ENCODE results near the gene ARAP1.

The ARAP1 gene

DNA sequence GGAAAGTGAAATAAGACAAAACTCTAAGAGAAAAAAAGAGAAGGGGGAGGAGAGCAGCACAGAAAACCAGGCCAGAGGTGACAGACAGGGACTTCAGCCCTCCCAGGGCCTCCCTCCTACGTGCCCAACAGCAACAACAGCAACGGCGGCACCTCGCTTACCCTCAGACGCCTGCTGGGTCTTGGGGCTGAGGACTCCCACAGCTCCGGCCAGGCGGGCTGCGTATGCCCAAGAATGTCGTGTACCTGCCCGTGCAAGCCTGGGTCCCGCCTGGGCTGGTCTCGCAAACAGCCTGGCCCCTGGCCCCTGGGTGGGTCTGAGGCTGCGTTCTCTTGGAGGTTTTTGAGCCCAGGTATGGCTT, 30.5 kb downstream of the ARAP1 start:
- DNase-seq = peak; percentile 16 to 25

GRCh38 chr11:72721276-72721675, 30.9 kb downstream of the ARAP1 start:
- no peak for DNase-seq

GRCh38 chr11:72720784-72721183, 31.4 kb downstream of the ARAP1 start:
- DNase-seq = no peak

- no peak for DNase-seq
Measured at GRCh38 chr11:72720047-72720446, 32.2 kb downstream of the ARAP1 start.

GRCh38 chr11:72719551-72719950, 32.7 kb downstream of the ARAP1 start:
- DNase-seq = no peak

DNA sequence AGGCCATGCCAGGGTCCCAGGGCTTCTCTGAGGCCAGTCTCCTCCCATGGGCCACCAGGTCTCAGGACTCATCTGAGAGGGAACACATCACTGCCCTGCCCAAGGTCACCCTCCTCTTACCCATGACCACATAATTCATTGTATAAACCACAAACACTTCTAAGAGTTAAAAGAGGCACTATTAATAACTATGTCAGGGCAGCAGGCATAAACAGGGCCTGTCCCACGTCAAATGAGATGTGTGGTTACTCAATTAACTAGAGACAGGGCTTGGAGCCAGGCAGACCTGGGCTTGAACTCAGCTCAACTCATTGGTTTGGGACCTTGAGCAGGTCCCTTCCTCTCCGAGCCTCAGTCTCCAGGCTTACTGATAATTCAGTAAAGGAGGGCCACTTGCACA, 33.1 kb downstream of the ARAP1 start:
- DNase-seq = no peak

GRCh38 chr11:72718101-72718501, 34.1 kb downstream of the ARAP1 start:
- no peak for DNase-seq

GRCh38 chr11:72716788-72717435, 35.3 kb downstream of the ARAP1 start:
- no peak for DNase-seq

GRCh38 chr11:72716290-72716689, 35.9 kb downstream of the ARAP1 start:
- no peak for DNase-seq

DNA sequence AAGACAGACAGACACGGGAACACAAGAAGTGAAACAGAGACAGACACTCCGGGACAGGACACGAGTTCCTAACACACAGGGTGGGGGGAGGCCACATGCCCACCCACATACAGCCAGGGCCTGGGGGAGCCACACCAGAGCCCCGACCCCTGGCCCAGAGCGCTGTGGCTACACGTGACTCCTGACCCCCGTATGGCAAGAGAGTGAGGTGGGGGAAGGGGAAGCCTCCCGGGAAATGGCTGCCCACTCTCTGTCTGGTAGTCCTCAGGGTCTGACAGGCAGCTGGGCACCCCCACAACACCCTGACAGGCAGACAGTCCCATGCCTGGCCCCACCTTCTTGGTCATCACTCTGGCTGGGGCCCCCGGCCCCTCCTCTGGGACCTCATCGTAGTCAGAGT, 39.4 kb downstream of the ARAP1 start:
- no peak for DNase-seq

- DNase-seq = no peak
Measured at GRCh38 chr11:72712168-72712751, 39.9 kb downstream of the ARAP1 start.

DNA sequence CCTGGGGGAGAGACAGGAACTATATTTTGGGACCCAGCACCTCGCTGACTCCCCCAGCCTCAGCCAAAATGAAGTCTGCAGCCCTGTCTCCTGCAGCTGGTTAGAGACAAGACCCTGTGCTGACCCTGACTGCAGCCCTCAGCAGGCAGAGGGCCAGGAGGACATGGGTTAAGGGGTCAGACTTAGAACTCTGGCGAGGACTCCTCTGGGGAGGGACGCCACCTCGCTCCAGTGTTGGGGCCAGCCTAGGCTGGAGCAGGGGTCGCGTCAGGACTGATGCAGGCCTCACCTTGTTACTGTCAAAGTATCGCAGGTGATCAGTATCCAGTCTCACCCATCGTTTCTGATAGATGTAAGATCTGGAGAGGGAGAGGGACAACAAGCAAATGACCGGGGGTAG, 41.1 kb downstream of the ARAP1 start:
- no peak for DNase-seq

DNA sequence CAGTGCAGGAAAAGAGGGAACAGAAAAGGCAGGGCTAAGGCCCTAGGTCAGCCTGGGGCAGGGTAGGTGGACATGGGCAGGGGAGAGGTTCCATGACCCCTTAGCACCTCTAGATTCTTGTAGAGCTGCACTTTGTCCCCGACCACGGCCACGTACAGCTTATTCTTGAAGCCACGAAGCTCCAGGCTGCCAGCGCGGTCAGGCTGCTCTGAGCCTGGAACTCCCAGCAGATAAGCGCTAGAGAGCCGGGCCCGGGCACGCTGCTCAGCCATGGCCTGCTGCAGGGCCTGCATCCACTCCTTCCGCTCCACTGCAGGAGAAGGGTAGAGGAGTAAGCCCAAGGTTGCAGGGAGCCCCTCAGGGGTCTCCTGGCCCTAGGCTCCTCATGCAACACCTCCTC, 41.9 kb downstream of the ARAP1 start:
- DNase-seq = no peak

DNA sequence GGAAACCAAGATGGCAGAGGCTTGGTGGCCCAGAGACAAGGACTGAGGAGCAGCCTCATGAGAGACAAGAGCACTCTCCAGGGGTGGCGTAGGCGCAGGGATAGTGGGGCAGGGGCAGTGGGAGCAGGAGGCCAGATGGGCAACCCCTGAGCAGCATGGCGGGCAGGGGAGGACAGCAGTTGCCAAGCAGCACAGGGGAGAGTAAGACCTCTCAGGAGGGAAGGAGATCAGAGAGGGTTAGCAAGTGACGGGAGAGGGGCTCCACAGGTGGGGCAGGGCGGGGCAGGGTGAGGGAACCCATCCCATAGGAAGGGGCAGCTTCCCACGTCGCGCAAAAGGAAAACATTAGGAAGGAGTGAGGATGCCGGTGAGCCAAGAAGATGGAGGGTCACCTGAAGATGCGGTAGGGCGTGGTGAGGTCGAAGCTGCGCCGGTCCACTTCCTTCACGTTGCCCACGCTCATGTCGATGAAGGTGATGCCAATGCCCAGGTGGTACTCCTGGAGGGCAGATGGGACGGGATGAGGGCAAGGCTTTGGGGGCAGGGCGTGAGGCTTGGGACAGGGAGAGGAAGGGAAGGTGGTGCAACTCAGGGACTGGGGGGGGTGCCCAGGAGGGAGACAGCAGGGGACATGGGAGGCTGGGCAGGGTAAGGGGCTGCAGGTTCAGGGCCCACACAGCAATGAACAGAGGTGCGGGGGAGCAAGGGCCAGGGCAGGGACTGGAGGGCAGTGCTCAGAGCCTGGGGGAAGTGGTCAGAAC, 42.5 kb downstream of the ARAP1 start:
- DNase-seq = no peak

DNA sequence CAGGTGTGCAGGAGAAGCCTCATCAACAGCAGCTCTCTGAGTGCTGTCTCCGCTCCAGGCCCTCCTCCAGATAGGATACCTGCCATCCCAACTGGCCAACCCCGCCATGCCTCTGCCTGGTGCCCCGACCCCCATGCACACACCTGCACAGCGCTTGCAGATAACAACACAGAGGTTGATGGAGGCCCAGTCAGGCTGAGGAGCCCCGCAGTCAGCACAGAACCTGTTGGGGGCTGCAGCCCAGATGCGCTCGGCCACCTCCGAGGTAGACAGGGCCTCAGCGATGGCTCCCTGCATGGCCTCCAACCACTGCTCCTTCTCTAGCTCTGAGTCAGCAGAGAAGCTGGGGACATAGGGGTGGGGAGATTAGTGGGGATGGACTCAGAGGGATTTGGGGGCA, 45.2 kb downstream of the ARAP1 start:
- DNase-seq = no peak

GRCh38 chr11:72706579-72706978, 45.6 kb downstream of the ARAP1 start:
- DNase-seq = no peak

GRCh38 chr11:72705442-72706365, 46.5 kb downstream of the ARAP1 start:
- no peak for DNase-seq

DNA sequence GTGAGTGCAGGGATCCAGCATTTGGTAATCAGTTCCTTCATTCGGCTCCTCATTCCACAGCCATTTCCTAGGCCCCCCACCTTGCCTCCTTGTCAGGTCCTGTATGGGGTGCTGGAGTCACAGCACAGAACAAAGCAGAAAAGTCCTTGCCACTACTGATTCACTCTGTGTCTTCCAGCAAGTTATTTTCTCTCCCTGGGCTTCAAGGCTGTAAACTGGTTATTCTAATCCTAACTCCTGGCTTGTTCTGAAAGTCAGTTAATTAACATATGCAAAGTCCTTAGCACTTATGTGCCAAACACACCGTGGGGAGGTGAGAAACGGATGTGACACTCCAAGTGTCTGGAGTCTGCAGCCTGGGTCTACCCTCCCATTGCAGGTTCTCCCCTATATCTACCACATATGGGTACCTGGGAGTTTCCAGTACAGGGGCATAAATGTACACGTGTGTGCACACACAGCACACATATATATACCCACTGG, 47.4 kb downstream of the ARAP1 start:
- no peak for DNase-seq

GRCh38 chr11:72704028-72704782, 48.0 kb downstream of the ARAP1 start:
- no peak for DNase-seq

GRCh38 chr11:72703267-72704008, 48.8 kb downstream of the ARAP1 start:
- DNase-seq = no peak

DNA sequence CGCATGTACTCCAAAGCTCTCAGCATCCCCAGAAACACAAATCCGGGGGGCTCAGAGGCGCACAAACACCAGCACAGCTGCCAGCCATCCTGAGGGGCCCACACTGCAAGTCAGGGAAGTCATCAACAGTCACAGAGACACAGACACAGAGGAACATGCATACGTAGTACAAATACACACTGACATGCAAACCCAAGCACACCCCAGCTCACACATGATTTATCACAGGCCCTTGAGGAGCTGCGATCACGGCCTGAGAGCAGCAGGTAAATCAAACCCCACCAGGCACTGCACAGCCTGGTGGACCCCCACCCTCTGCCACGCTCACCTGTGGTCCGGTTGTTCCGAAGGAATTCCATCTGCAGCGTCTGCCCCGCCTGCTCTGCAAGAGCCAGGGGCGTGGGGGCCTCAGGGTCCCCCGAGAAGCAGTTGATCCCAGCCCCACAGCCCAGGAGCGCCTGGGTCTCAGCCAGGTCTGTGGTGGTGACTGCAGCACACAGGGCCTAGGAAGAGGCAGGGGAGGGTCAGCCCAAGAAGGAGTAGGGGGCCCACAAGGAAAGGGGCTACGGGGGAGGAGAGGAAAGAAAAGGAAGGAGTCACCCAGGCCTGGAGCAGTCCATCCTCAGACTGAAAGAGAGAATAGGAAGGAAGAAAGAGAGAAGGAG, 49.5 kb downstream of the ARAP1 start:
- no peak for DNase-seq

All from activated CD4-positive, alpha-beta T cell treated with anti-CD3 and anti-CD28 coated beads, Interleukin-2, amount 50 U/mL, for 4 hours (primary cell).